OCI-LY7 (cell line): Measurements from ENCODE around the gene PTCRA. TPM values are rescaled to one million over a fixed set of nuclear protein-coding genes. Genes with fewer than 3 reads are reported as not detected.

ENCODE experiments used
- BruUV-seq: library from RNA; stranded (reverse); fragments of 400-500 nt; replicated peaks from 2 replicates; lab custom pipeline; 2021; lab: Mats Ljungman, UMichigan
- CTCF ChIA-PET: fragments of 300-600 bp; sonication (Branson Sonifier 250); formaldehyde crosslinking; loops from one replicate; lab custom pipeline; 2022; ENCODE audit warnings: antibody characterized with exemption; ENCODE audit not compliant: unreplicated experiment; lab: Charles Lee
- POLR2A ChIA-PET: fragments of 300-600 bp; sonication (Branson Sonifier 250); formaldehyde crosslinking; loops from one replicate; lab custom pipeline; 2022; ENCODE audit warnings: antibody characterized with exemption; lab: Charles Lee
- DNase-seq: peaks from one replicate; pipeline ENCODE4 v3.0.0-alpha.2; 2015; ENCODE audit warnings: low spot score
- H2AFZ ChIP-seq: fragments of 200-600 bp; sonication (generic), shearing (Covaris generic); 2 replicates; pipeline ENCODE4 v1.6.1; 2014; ENCODE audit warnings: mild to moderate bottlenecking, antibody characterized with exemption, low read length, moderate library complexity
- H3K27ac ChIP-seq: fragments of 200-600 bp; sonication (generic); 2 replicates; pipeline ENCODE4 v1.5.1; 2014; ENCODE audit warnings: mixed run types, low read depth, mild to moderate bottlenecking, moderate library complexity, low read length, inconsistent platforms; ENCODE audit not compliant: poor library complexity, severe bottlenecking
- H3K36me3 ChIP-seq: fragments of 200-600 bp; sonication (generic); 2 replicates; pipeline ENCODE4 v1.6.1; 2014; ENCODE audit warnings: mild to moderate bottlenecking, antibody characterized with exemption, low read length, moderate library complexity, mixed read lengths; ENCODE audit not compliant: insufficient read depth
- H3K4me1 ChIP-seq: fragments of 200-600 bp; sonication (generic); 2 replicates; pipeline ENCODE4 v1.5.1; 2014; ENCODE audit warnings: mild to moderate bottlenecking, low read length; ENCODE audit not compliant: insufficient read depth, poor library complexity, severe bottlenecking
- H3K4me2 ChIP-seq: fragments of 200-600 bp; sonication (generic); 2 replicates; pipeline ENCODE4 v1.6.1; 2014; ENCODE audit warnings: mild to moderate bottlenecking, low read length
- H3K4me3 ChIP-seq: fragments of 200-600 bp; sonication (generic); 2 replicates; pipeline ENCODE4 v1.5.1; 2014; ENCODE audit warnings: mild to moderate bottlenecking, low read depth, low read length; ENCODE audit not compliant: poor library complexity, severe bottlenecking
- H3K79me2 ChIP-seq: fragments of 200-600 bp; sonication (generic); 2 replicates; pipeline ENCODE4 v1.6.1; 2016; ENCODE audit warnings: low read depth, mild to moderate bottlenecking, low read length, moderate library complexity, mixed read lengths; ENCODE audit not compliant: insufficient read depth
- H3K9me2 ChIP-seq: fragments of 200-600 bp; sonication (generic); 2 replicates; pipeline ENCODE4 v1.6.1; 2016; ENCODE audit warnings: mild to moderate bottlenecking, low read length, mixed read lengths; ENCODE audit not compliant: insufficient read depth
- H3K9me3 ChIP-seq: fragments of 200-600 bp; sonication (generic); 2 replicates; pipeline ENCODE4 v1.6.1; 2014; ENCODE audit warnings: mild to moderate bottlenecking, mixed run types, low read length, mixed read lengths
- H4K20me1 ChIP-seq: fragments of 200-600 bp; sonication (generic); 2 replicates; pipeline ENCODE4 v1.6.1; 2014; ENCODE audit warnings: mild to moderate bottlenecking, antibody characterized with exemption, low read length, moderate library complexity, mixed read lengths; ENCODE audit not compliant: insufficient read depth
- EZH2phosphoT487 ChIP-seq: fragments of 200-600 bp; sonication (generic); IDR thresholded peaks from 2 replicates; pipeline ENCODE4 v1.6.1; 2018; ENCODE audit warnings: low read depth, borderline replicate concordance, mild to moderate bottlenecking, mixed run types, antibody characterized with exemption, low read length, moderate library complexity, mixed read lengths
- intact Hi-C: fragments of 100-400 bp; cut with micrococcal nuclease; formaldehyde crosslinking; loops from one replicate; pipeline ENCODE4 v1.10.0; 2022; ENCODE audit not compliant: unreplicated experiment
- total RNA-seq, 2 experiments: library from RNA; depleted of rRNA in 1 of 2; stranded (reverse); fragments of >200 nt in 1 of 2; shearing (Covaris generic) in 1 of 2; gene quantifications; 2 replicates each; pipeline ENCODE4 v1.2.3, GENCODE V29; 2014 to 2022
- TF ChIP-seq, protein P1 (sequence below): fragments of 200-600 bp; sonication (generic); conservative IDR thresholded peaks from 2 replicates; pipeline ENCODE4 v1.5.1; 2014; ENCODE audit warnings: mild to moderate bottlenecking, antibody characterized with exemption, low read length, moderate library complexity, mixed read lengths

Gene PTCRA
- total RNA-seq, 2 experiments from 2014 or later, result 0.85 to 0.91 TPM

DNA sequence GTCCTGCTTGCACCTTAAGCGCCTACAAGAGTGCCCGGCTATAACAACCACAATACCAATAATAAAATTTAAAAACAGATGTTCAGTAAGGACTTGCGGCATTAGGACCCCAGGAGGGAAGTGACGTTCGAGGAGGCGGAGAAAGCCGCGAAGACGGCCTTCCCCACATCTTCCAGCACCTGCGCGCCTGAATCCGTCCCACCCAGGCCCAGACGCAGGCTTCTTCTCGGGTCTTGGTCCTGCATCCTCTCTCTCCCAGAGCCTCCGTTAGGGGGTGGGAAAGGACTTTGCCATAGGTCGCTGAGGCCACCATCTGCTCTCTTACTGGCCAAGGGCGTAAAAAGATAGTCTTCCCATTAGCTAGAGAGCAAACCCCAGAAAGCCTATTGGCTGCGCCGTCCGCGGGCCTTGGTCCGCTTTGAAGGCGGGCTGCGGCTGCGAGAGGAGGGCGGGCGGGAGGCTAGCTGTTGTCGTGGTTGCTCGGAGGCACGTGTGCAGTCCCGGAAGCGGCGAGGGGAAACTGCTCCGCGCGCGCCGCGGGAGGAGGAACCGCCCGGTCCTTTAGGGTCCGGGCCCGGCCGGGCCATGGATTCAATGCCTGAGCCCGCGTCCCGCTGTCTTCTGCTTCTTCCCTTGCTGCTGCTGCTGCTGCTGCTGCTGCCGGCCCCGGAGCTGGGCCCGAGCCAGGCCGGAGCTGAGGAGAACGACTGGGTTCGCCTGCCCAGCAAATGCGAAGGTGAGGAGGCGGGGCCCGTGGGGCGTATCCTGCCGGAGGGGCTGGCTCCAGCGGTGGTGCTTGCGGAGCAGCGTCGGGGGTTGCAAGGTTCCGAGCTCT, 13.3 kb downstream of the PTCRA start, which contains the start of gene CNPY3:
TSS of gene CNPY3 (plus strand) at position 495 of the 835 bp plus-strand sequence. CDS start at position 586, 91 bp downstream.
- peak; percentile 98 for DNase-seq
- H2AFZ ChIP-seq, result peak within 1 kb of the TSS; percentile 60; the same call in 1 of the 2 replicates
- no peaks in the 10 kb centered on the region for H3K9me3 ChIP-seq
- no peaks in the 10 kb centered on the region for H3K9me2 ChIP-seq
- H3K27ac ChIP-seq, result peak within 1 kb of the TSS; percentile 94
- H3K4me3 ChIP-seq, result peak within 1 kb of the TSS; percentile 84
- H4K20me1 ChIP-seq, result peaks cover 23% of the 10 kb centered on the region
- TF ChIP-seq EZH2phosphoT487, result no peak
- TF ChIP-seq, protein P1, sequence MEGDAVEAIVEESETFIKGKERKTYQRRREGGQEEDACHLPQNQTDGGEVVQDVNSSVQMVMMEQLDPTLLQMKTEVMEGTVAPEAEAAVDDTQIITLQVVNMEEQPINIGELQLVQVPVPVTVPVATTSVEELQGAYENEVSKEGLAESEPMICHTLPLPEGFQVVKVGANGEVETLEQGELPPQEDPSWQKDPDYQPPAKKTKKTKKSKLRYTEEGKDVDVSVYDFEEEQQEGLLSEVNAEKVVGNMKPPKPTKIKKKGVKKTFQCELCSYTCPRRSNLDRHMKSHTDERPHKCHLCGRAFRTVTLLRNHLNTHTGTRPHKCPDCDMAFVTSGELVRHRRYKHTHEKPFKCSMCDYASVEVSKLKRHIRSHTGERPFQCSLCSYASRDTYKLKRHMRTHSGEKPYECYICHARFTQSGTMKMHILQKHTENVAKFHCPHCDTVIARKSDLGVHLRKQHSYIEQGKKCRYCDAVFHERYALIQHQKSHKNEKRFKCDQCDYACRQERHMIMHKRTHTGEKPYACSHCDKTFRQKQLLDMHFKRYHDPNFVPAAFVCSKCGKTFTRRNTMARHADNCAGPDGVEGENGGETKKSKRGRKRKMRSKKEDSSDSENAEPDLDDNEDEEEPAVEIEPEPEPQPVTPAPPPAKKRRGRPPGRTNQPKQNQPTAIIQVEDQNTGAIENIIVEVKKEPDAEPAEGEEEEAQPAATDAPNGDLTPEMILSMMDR, result no peak
- POLR2A ChIA-PET, result interaction anchor here (0.6 to 2.5 kb wide), 26 partner anchors 11 to 912 kb away, joined by 3 to 18 read pairs (median 4); partner anchors contain the start of genes ABCC10, CUL7, CUL9 and KLC4
- peaks cover 33% of the 10 kb centered on the region for H3K4me1 ChIP-seq
- BruUV-seq, result no TSS peak
- CTCF ChIA-PET, result interaction anchor here (0.5 to 1.3 kb wide), 7 partner anchors 52 to 449 kb away, joined by 3 to 14 read pairs (median 5); partner anchors contain the start of gene DNPH1
- H3K4me2 ChIP-seq, result peak within 1 kb of the TSS; percentile 92
- peaks cover 41% of the 10 kb centered on the region for H3K79me2 ChIP-seq
- intact Hi-C loops, result loop anchor here (1.0 kb wide), 3 partner anchors 50 to 85 kb away; partner anchors contain the start of genes KLHDC3, PEX6 and PPP2R5D
- peaks cover 37% of the 10 kb centered on the region for H3K36me3 ChIP-seq

DNA sequence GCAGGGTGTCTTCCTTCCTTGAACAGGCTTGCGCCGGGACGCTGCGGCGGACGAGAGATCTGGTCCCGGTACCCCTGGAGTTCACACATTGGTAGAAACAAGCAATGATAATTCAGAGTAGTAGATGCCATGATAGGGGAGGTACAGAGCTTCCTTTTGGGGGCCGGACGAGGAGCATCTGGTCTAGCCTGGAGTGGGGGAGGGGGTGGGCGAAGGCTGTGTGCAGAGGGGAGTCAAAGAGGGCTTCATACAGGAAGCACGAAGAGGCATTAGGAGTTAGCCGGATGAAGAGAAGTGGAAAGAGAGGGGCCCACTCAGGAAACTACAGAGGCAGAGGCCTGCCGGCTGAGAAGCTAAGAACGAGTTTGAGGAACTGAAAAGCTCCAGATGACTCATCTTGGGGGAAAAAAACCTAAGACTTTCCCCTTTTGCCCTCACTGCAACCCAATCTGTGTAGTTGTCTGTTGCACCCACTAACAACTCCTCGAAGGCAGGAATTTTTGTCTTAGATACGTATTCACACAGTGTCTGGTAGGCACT, 14.0 kb downstream of the PTCRA start:
- Histone ChIP-seq H3K4me2 (peak overlapping the region; percentile 92), H3K36me3 (peaks cover 44% of the 10 kb centered on the region), H3K27ac (peak overlapping the region; percentile 94), H3K4me1 (peaks cover 33% of the 10 kb centered on the region), H3K9me2 (no peaks in the 10 kb centered on the region), H3K79me2 (peaks cover 48% of the 10 kb centered on the region), H3K4me3 (peak overlapping the region; percentile 84), H2AFZ (peak overlapping the region; percentile 20; the same call in 1 of the 2 replicates), H4K20me1 (peaks cover 23% of the 10 kb centered on the region), H3K9me3 (no peaks in the 10 kb centered on the region)
- POLR2A ChIA-PET, result interaction anchor here (0.5 to 2.5 kb wide), 22 partner anchors 12 to 611 kb away, joined by 3 to 18 read pairs (median 5); partner anchors contain the start of genes ABCC10, CUL7, CUL9 and KLHDC3
- no peak for TF ChIP-seq EZH2phosphoT487
- TF ChIP-seq, protein P1, result no peak
- BruUV-seq, result TSS peak; percentile 63
- intact Hi-C loops, result loop anchor here (1.0 kb wide), 3 partner anchors 49 to 84 kb away; partner anchors contain the start of genes KLHDC3, PEX6 and PPP2R5D
- peak; percentile 95 for DNase-seq
- CTCF ChIA-PET, result interaction anchor here (0.6 to 1.3 kb wide), 5 partner anchors 92 to 422 kb away, joined by 3 to 14 read pairs (median 6); partner anchors contain the start of gene DNPH1
